ENCODE results near the gene MT1HL1. TPM values are rescaled to one million over a fixed set of nuclear protein-coding genes. Genes with fewer than 3 reads are reported as not detected.

MT1HL1 gene
- total and polyA plus RNA-seq, 3 donors from 2014 or later = not detected

DNA sequence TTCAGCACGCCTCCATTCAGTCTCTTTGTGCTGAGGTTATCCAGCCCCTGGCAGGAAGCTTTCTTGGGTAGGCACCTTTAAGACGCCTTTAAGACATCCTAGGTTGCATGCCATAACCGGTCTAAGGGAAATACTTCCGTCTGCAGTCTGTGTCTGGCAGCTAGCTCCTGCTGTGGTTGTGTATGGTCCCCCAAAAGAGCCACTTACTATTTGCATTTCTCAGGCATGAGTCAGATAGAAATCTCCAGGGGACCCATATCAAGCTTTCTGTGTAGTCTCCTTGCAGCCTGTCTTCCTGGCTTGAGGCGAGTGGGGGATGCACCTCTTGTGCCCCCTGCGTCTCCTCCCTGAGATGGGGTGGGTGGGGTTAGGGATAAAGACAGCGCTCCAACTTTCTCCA, 27.8 kb upstream of the MT1HL1 start:
- H3K27me3 ChIP-seq = no peaks in the 10 kb centered on the region
- TF ChIP-seq, protein P1, sequence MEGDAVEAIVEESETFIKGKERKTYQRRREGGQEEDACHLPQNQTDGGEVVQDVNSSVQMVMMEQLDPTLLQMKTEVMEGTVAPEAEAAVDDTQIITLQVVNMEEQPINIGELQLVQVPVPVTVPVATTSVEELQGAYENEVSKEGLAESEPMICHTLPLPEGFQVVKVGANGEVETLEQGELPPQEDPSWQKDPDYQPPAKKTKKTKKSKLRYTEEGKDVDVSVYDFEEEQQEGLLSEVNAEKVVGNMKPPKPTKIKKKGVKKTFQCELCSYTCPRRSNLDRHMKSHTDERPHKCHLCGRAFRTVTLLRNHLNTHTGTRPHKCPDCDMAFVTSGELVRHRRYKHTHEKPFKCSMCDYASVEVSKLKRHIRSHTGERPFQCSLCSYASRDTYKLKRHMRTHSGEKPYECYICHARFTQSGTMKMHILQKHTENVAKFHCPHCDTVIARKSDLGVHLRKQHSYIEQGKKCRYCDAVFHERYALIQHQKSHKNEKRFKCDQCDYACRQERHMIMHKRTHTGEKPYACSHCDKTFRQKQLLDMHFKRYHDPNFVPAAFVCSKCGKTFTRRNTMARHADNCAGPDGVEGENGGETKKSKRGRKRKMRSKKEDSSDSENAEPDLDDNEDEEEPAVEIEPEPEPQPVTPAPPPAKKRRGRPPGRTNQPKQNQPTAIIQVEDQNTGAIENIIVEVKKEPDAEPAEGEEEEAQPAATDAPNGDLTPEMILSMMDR (IDR thresholded peaks at IDR 0.05) = no peak
- TF ChIP-seq POLR2A (IDR thresholded peaks at IDR 0.05) = no peak
- intact Hi-C loops (cut with DNase I; ENCODE audit: low total_unique reads) = no loop called here
- H3K36me3 ChIP-seq (ENCODE audit: low read depth, missing control alignments) = no peaks in the 10 kb centered on the region
- 38 to 49% methylated on average over 7 of the region's 7 CpGs for WGBS, 2 donors
- no peak overlapping the region for H3K4me3 ChIP-seq
- H3K4me1 ChIP-seq = no peaks in the 10 kb centered on the region
- no peak overlapping the region for H3K27ac ChIP-seq
- H3K9me3 ChIP-seq = no peaks in the 10 kb centered on the region
- no peak for DNase-seq

DNA sequence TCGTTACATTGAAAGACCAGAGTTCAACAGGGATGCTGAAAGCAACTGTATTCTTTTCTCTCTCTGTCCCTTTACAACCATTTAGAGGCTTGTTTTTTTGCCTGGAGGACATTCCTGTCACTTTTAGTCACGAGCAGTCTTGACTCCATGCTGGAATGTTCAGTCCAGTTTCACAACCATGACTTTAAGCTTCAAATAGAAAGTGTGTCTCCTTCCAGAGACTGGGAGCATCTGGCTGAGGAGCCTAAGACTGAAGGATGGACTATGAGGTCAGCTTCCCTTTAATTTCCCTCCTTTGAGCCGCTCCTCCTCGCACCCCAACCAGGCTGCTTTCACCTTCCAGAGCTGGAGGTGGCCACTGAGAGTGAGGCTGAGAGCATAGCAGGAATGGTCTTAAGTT, 27.2 kb upstream of the MT1HL1 start:
- intact Hi-C loops (cut with DNase I; ENCODE audit: low total_unique reads) = no loop called here
- no peak for DNase-seq
- TF ChIP-seq, protein P1 (IDR thresholded peaks at IDR 0.05) = no peak
- no peak for TF ChIP-seq POLR2A (IDR thresholded peaks at IDR 0.05)
- Histone ChIP-seq H3K36me3 (ENCODE audit: low read depth, missing control alignments) (no peaks in the 10 kb centered on the region), H3K4me1 (no peaks in the 10 kb centered on the region), H3K27me3 (no peaks in the 10 kb centered on the region), H3K27ac (no peak overlapping the region), H3K9me3 (no peaks in the 10 kb centered on the region), H3K4me3 (no peak overlapping the region)
- 79 to 80% methylated on average over 4 of the region's 4 CpGs for WGBS, 2 donors

DNA sequence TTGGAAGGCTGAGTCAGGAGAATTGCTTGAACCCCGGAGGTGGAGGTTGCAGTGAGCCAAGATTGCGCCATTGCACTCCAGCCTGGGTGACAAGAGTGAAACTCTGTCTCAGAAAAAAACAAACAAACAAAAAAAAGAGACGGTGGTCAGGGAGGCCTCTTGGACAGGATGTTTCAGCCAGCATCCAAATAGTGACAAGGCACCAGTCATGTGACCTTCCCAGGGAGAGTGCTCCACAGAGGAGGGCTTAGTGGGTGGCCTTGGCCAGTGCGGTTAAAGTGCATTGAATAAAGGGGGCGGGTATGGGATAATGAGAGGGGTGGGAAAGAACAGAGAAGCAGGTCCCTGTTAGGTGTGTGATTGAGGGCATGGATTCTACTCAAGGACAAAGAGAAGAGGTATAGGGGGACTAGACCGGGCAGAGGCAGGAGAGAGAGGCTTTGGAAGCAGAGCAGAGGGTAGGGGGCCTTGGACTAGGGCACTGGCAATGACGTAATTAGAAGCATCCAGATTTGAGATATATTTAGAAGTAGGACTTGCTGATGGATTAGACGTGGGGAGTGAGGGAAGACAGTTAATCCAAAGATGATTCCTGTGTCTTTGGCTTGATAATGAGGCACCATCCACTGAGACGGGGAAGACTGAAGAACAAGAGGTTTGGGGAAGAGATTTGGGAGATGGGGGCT, 25.8 kb upstream of the MT1HL1 start:
- intact Hi-C loops (cut with DNase I; ENCODE audit: low total_unique reads) = no loop called here
- WGBS, 2 donors = 73 to 77% methylated on average over 9 of the region's 9 CpGs
- no peak for TF ChIP-seq POLR2A (IDR thresholded peaks at IDR 0.05)
- TF ChIP-seq, protein P1 (IDR thresholded peaks at IDR 0.05) = no peak
- DNase-seq = no peak
- no peaks in the 10 kb centered on the region for H3K9me3 ChIP-seq
- H3K27ac ChIP-seq = no peak overlapping the region
- H3K27me3 ChIP-seq = no peaks in the 10 kb centered on the region
- no peaks in the 10 kb centered on the region for H3K4me1 ChIP-seq
- no peaks in the 10 kb centered on the region for H3K36me3 ChIP-seq (ENCODE audit: low read depth, missing control alignments)
- H3K4me3 ChIP-seq = no peak overlapping the region

DNA sequence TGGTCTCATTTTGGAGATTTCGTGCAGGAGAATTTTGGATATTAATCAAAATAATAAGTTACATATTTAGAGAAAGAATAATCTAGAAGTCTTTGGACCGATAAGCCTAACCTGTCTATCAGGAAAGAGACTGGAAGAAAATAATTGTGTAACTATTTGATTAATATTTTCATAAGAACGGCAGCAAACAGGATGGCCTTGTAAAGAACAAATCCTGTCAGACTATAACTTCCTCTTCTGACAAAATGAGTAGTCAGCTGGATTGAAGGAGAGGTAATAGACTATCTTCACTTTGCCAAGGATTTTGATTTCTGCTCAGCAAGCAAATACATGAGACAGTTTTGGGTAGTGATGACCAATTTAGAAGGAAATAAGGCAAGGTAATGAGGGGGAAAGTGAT, 25.0 kb upstream of the MT1HL1 start:
- WGBS, 2 donors = 61 to 72% methylated on average over 3 of the region's 3 CpGs
- no peaks in the 10 kb centered on the region for H3K27me3 ChIP-seq
- no peak for DNase-seq
- no peaks in the 10 kb centered on the region for H3K36me3 ChIP-seq (ENCODE audit: low read depth, missing control alignments)
- H3K27ac ChIP-seq = no peak overlapping the region
- H3K4me3 ChIP-seq = no peak overlapping the region
- intact Hi-C loops (cut with DNase I; ENCODE audit: low total_unique reads) = no loop called here
- H3K4me1 ChIP-seq = no peaks in the 10 kb centered on the region
- no peaks in the 10 kb centered on the region for H3K9me3 ChIP-seq
- TF ChIP-seq, protein P1 (IDR thresholded peaks at IDR 0.05) = no peak
- no peak for TF ChIP-seq POLR2A (IDR thresholded peaks at IDR 0.05)

Measured in testis (tissue), 3 donors.